Stomach (tissue), 9 donors: Measurements from ENCODE around the gene ADI1. TPM values are rescaled to one million over a fixed set of nuclear protein-coding genes. Genes with fewer than 3 reads are reported as not detected.

Source experiments
- DNase-seq, 2 donors: peaks; one replicate each; pipeline versions ENCODE4 v3.0.0 to v3.0.0-alpha.2; 2013 to 2019
- H3K27ac ChIP-seq, 5 donors: fragments of 200-600 bp in 4 of 5; sonication (generic) in 4 of 5; one replicate each; pipeline ENCODE4 v1.5.1; 2013 to 2019; ENCODE audit warnings: mild to moderate bottlenecking in 1 of 5, moderate library complexity in 1 of 5
- H3K27me3 ChIP-seq, 3 donors: fragments of 200-600 bp; sonication (generic); one replicate each; pipeline ENCODE4 v1.5.1; 2017 to 2019; ENCODE audit warnings: mixed run types in 1 of 3
- H3K36me3 ChIP-seq, 4 donors: fragments of 200-600 bp; sonication (generic); 1 replicate in 3 of 4; 2 replicates in 1 of 4; pipeline ENCODE4 v1.5.1; 2016 to 2019
- H3K4me1 ChIP-seq, 4 donors: fragments of 200-600 bp; sonication (generic); one replicate each; pipeline ENCODE4 v1.5.1; 2016 to 2019
- H3K4me3 ChIP-seq, 4 donors: fragments of 200-600 bp; sonication (generic) in 3 of 4; one replicate each; pipeline ENCODE4 v1.5.1; 2016 to 2019; ENCODE audit warnings: mild to moderate bottlenecking in 1 of 4
- H3K9me3 ChIP-seq, 4 donors: fragments of 200-600 bp; sonication (generic); one replicate each; pipeline ENCODE4 v1.5.1; 2016 to 2019
- EP300 ChIP-seq: sonication (generic); formaldehyde crosslinking; IDR thresholded peaks from one replicate; pipeline ENCODE4 v1.6.1; 2017; ENCODE audit warnings: antibody characterized with exemption
- POLR2A ChIP-seq, 4 donors: fragments of 450-650 bp; IDR thresholded peaks; one replicate each; pipeline ENCODE4 v1.6.1; 2016; ENCODE audit warnings: antibody characterized with exemption in 4 of 4, control low read depth in 2 of 4, mild to moderate bottlenecking in 1 of 4, moderate library complexity in 1 of 4
- POLR2AphosphoS5 ChIP-seq, 3 donors: sonication (generic); formaldehyde crosslinking; IDR thresholded peaks; one replicate each; pipeline ENCODE4 v1.6.1; 2016; ENCODE audit warnings: antibody characterized with exemption in 3 of 3
- WGBS, 5 donors: extraction: QIAGEN DNeasy Blood & Tissue Kit in 3 of 5; methylation state at CpG; one replicate each; pipeline versions ENCODE4 v1.1.5 to v1.1.7; 2013 to 2018; 5-methylcytosine and 5-hydroxymethylcytosine counted together
- intact Hi-C: fragments of 100-400 bp; cut with DNase I; formaldehyde crosslinking; loops from one replicate; pipeline ENCODE4 v1.15.1; 2023; ENCODE audit warnings: low total_unique reads
- polyA plus RNA-seq, 3 donors: library from polyadenylated mRNA; stranded (reverse); fragments of 200-250 nt; gene quantifications; one replicate each; pipeline ENCODE4 v1.2.3, GENCODE V29; 2013
- total RNA-seq, 5 donors: library from RNA; depleted of rRNA; stranded (reverse); fragments of >200 nt; gene quantifications; one replicate each; pipeline versions ENCODE4 v1.1.0 to v1.2.3, GENCODE V29; 2014 to 2016
- TF ChIP-seq, protein P1 (sequence below), 7 experiments: fragments of 450-650 bp in 4 of 7; fragments of 200-600 bp in 3 of 7; sonication (generic) in 3 of 7; IDR thresholded peaks; one replicate each; pipeline ENCODE4 v1.5.1; 2016 to 2019; ENCODE audit warnings: antibody characterized with exemption in 7 of 7, control low read depth in 2 of 7, mild to moderate bottlenecking in 1 of 7
- donor health status: healthy with polysubstance abuse.
- donor health status: Bipolar disorder and iron deficiency.
- donor health status: healthy.

ADI1 gene
- total and polyA plus RNA-seq, 8 donors = 25.1 to 124 (median 67.5) TPM

DNA sequence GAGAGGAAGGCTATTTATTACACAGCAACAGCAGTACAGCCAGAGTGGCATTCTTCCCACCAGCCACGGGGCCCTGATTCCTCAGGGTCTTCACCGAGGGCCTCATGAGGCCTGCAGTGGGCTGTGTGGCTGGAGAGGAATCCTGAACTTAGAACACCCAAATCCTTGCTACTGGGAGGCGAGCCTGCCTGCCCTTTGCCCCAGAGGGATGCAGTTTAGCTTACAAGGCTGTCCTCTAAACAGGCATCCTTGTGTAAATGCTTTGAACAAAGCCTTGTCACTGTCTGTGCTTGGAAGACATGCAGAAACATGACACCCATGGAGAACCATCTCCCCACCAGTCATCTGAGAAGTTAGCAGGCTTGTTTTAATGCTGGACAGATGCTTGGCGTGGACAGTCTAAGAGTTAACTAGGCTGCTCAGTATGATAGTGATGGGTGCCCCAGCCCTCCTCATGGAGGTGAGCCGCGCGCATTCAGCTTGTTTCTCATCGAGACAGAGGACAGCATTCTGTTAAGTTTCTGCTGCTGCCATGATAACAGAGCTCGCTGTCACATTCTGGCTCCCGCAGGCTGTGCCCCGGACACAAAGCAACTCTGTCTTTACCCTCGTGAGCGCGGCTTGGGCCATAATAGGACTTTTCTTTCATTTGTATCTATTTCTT, 42.9 kb downstream of the ADI1 start:
- TF ChIP-seq POLR2AphosphoS5 (IDR thresholded peaks at IDR 0.05) (no peak), POLR2A (IDR thresholded peaks at IDR 0.05) (no peak), EP300 (no peak)
- TF ChIP-seq, protein P1, sequence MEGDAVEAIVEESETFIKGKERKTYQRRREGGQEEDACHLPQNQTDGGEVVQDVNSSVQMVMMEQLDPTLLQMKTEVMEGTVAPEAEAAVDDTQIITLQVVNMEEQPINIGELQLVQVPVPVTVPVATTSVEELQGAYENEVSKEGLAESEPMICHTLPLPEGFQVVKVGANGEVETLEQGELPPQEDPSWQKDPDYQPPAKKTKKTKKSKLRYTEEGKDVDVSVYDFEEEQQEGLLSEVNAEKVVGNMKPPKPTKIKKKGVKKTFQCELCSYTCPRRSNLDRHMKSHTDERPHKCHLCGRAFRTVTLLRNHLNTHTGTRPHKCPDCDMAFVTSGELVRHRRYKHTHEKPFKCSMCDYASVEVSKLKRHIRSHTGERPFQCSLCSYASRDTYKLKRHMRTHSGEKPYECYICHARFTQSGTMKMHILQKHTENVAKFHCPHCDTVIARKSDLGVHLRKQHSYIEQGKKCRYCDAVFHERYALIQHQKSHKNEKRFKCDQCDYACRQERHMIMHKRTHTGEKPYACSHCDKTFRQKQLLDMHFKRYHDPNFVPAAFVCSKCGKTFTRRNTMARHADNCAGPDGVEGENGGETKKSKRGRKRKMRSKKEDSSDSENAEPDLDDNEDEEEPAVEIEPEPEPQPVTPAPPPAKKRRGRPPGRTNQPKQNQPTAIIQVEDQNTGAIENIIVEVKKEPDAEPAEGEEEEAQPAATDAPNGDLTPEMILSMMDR (IDR thresholded peaks at IDR 0.05) = no peak
- H3K4me3 ChIP-seq = no peak overlapping the region
- H3K27me3 ChIP-seq = no peaks in the 10 kb centered on the region
- H3K36me3 ChIP-seq = peaks cover 11 to 87% (median 77%) of the 10 kb centered on the region in 4 donors
- 80 to 89% (median 86%) methylated on average over 14 of the region's 14 CpGs for WGBS, 5 donors
- intact Hi-C loops = no loop called here
- H3K27ac ChIP-seq = no peak overlapping the region
- peaks cover 0 to 6% (median 6%) of the 10 kb centered on the region in 4 donors for H3K4me1 ChIP-seq
- H3K9me3 ChIP-seq = no peaks in the 10 kb centered on the region
- no peak for DNase-seq

DNA sequence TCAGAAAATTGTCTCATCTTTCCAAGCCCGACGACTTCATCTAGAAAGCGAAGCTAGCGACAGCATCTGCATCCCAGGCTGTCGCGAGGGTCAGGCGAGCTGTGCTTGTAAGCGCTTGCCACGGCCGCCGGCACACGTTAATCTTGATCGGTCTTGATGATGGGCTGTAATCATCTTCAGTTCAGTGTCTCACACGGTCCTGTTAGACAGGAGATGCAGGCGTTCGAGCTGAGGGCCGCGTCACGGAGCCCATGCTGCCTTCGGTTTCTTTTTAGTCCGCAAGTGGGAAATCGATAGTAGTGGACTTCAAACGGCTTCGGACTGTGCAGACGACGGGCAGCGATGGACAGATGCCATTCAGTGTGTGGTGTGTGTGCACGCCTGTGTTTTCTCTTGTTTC, 43.6 kb downstream of the ADI1 start:
- no peaks in the 10 kb centered on the region for H3K27me3 ChIP-seq
- TF ChIP-seq POLR2AphosphoS5 (IDR thresholded peaks at IDR 0.05) (no peak), POLR2A (IDR thresholded peaks at IDR 0.05) (no peak), EP300 (no peak)
- TF ChIP-seq, protein P1 (IDR thresholded peaks at IDR 0.05) = no peak
- 92 to 96% (median 95%) methylated on average over 28 of the region's 28 CpGs for WGBS, 5 donors
- intact Hi-C loops = no loop called here
- H3K4me3 ChIP-seq = no peak overlapping the region
- H3K4me1 ChIP-seq = peaks cover 0 to 12% (median 10%) of the 10 kb centered on the region in 4 donors
- peaks cover 11 to 92% (median 78%) of the 10 kb centered on the region in 4 donors for H3K36me3 ChIP-seq
- no peaks in the 10 kb centered on the region for H3K9me3 ChIP-seq
- DNase-seq = no peak
- no peak overlapping the region for H3K27ac ChIP-seq

DNA sequence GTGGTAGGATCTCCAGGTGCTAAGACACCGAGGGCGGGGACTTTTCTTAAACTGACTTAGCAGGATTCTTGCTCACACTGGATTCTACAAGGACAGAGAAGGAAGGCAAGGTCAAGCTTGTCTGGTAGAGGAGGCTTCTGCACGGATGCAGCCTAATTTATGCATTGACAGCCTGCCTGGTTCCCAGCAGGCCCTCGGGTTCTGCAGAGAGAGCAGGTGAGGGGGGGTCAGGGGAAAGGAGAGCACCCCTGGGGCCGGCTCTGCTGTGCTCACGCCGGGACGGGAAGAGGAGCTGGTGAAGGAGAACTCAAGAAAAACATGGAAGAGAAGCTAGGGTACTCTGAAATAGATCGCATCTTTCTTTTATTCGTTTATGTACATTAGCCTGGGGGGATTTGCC, 46.4 kb downstream of the ADI1 start:
- H3K27ac ChIP-seq = peak overlapping the region in 1 of 5 donors; percentile 11
- peaks cover 5 to 34% (median 24%) of the 10 kb centered on the region in 4 donors for H3K4me1 ChIP-seq
- H3K36me3 ChIP-seq = peaks cover 6 to 98% (median 82%) of the 10 kb centered on the region in 4 donors
- TF ChIP-seq, protein P1 (IDR thresholded peaks at IDR 0.05) = no peak
- TF ChIP-seq POLR2A (IDR thresholded peaks at IDR 0.05) (no peak), POLR2AphosphoS5 (IDR thresholded peaks at IDR 0.05) (no peak), EP300 (no peak)
- H3K4me3 ChIP-seq = no peak overlapping the region
- H3K27me3 ChIP-seq = no peaks in the 10 kb centered on the region
- DNase-seq = no peak
- no peaks in the 10 kb centered on the region for H3K9me3 ChIP-seq
- 75 to 86% (median 86%) methylated on average over 10 of the region's 10 CpGs for WGBS, 5 donors
- intact Hi-C loops = no loop called here

DNA sequence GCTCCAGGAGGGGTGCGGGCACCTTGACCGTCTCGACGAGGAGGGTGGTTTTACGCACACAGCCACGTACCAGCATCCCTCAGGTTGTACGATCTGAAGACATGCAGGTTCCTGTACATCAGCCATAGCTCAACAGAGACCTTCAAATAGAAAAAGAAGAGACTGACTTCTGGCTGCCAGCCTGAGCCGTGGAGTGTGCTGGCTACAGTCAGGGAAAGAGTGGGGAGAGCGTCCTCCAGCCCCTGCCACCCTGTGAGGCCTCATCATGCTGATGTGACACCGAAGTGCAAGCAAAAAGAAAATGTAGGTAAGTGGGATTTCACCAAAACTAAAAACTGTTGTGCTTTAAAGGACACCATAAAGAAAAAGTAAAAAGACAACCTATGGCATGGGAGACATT, 47.0 kb downstream of the ADI1 start:
- Histone ChIP-seq H3K27me3 (no peaks in the 10 kb centered on the region), H3K27ac (peak overlapping the region in 3 of 5 donors; percentile 80 to 83 (median 81)), H3K4me3 (no peak overlapping the region), H3K9me3 (no peaks in the 10 kb centered on the region), H3K4me1 (peaks cover 5 to 34% (median 24%) of the 10 kb centered on the region in 4 donors), H3K36me3 (peaks cover 13 to 98% (median 84%) of the 10 kb centered on the region in 4 donors)
- TF ChIP-seq, protein P1 (IDR thresholded peaks at IDR 0.05) = no peak
- TF ChIP-seq EP300 (no peak), POLR2A (IDR thresholded peaks at IDR 0.05) (no peak), POLR2AphosphoS5 (IDR thresholded peaks at IDR 0.05) (no peak)
- 84 to 92% (median 87%) methylated on average over 10 of the region's 10 CpGs for WGBS, 5 donors
- intact Hi-C loops = no loop called here
- DNase-seq = no peak
